Ishikawa (cell line): ENCODE data around the gene SLC38A11.

Source experiments
- CEBPB ChIP-seq: IDR thresholded peaks from 2 replicates; pipeline ENCODE4 v1.6.1; 2012
- CREB1 ChIP-seq: IDR thresholded peaks from 2 replicates; pipeline ENCODE4 v1.6.1; 2012; ENCODE audit warnings: low read depth
- EGR1 ChIP-seq: IDR thresholded peaks from 2 replicates; pipeline ENCODE4 v1.6.1; 2012
- EP300 ChIP-seq: IDR thresholded peaks from 2 replicates; pipeline ENCODE4 v1.6.1; 2012; ENCODE audit warnings: borderline replicate concordance
- FOXM1 ChIP-seq: IDR thresholded peaks from 2 replicates; pipeline ENCODE4 v1.6.1; 2012; ENCODE audit warnings: low read depth, borderline replicate concordance
- MAX ChIP-seq: IDR thresholded peaks from 2 replicates; pipeline ENCODE4 v1.6.1; 2012
- NFIC ChIP-seq: IDR thresholded peaks from 2 replicates; pipeline ENCODE4 v1.6.1; 2012
- RAD21 ChIP-seq: IDR thresholded peaks from 2 replicates; pipeline ENCODE4 v1.6.1; 2012; ENCODE audit warnings: low read depth
- REST ChIP-seq: IDR thresholded peaks from 2 replicates; pipeline ENCODE4 v1.6.1; 2012; ENCODE audit warnings: low read depth, mild to moderate bottlenecking
- TAF1 ChIP-seq: IDR thresholded peaks from 2 replicates; pipeline ENCODE4 v1.6.1; 2012; ENCODE audit warnings: low read depth, mild to moderate bottlenecking
- TCF12 ChIP-seq: IDR thresholded peaks from 2 replicates; pipeline ENCODE4 v1.6.1; 2012; ENCODE audit warnings: low read depth
- TEAD4 ChIP-seq: IDR thresholded peaks from 2 replicates; pipeline ENCODE4 v1.6.1; 2012
- USF1 ChIP-seq: IDR thresholded peaks from 2 replicates; pipeline ENCODE4 v1.6.1; 2012
- YY1 ChIP-seq: IDR thresholded peaks from 2 replicates; pipeline ENCODE4 v1.6.1; 2012; ENCODE audit warnings: low read depth
- ZBTB7A ChIP-seq: IDR thresholded peaks from 2 replicates; pipeline ENCODE4 v1.6.1; 2012; ENCODE audit warnings: low read depth

Gene SLC38A11

DNA sequence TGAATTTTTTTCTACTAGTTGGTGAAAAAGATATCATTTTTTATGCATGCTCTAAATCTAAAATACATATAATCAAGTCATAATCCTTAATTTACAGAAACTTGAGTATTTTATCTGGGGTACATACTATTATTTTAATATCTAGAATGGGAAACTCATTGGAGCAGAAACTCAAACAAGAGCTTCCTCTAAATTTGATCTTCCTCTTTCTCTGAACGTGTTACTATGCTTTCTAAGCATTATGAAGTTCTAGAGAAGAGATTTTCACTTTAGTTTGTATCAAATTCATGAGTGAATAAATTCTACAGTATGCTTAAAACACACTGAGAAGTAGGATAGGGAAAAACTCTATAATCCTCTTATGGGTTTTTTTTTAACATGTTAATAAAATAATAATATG is 20.6 kb upstream of the SLC38A11 start:
- TF ChIP-seq YY1: no peak
- TF ChIP-seq USF1: no peak
- no peak for TF ChIP-seq NFIC
- no peak for TF ChIP-seq TEAD4
- TF ChIP-seq MAX: no peak
- TF ChIP-seq RAD21: no peak
- no peak for TF ChIP-seq EP300
- no peak for TF ChIP-seq CEBPB
- no peak for TF ChIP-seq FOXM1
- TF ChIP-seq TAF1: no peak
- no peak for TF ChIP-seq CREB1
- TF ChIP-seq EGR1: no peak
- no peak for TF ChIP-seq TCF12
- TF ChIP-seq ZBTB7A: no peak
- TF ChIP-seq REST: no peak

DNA sequence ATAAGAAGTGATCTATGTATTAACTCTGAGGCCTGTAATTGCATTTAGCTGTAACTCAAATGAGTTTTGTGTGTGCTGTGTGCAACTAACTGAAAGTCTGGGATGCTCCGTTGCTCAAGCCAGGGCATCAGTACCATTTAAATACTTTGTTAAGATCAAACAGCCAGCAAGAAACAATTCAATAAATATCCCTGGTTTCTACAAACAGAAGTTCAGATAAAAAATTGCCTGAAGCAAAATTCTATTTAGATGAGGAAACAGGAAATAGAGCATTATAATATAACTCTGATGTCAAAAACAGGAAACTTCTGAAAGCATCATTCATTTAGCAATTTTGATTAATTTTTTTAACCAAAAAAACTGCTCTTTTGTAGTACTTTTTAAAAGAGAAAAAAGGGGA is 18.9 kb upstream of the SLC38A11 start:
- TF ChIP-seq USF1 (no peak), CEBPB (no peak), ZBTB7A (no peak), EP300 (no peak), TEAD4 (no peak), FOXM1 (no peak), RAD21 (no peak), TCF12 (no peak), TAF1 (no peak), YY1 (no peak), MAX (no peak), CREB1 (no peak), NFIC (no peak), EGR1 (no peak), REST (no peak)

- TF ChIP-seq CEBPB: no peak
- TF ChIP-seq CREB1: no peak
- TF ChIP-seq EP300: no peak
- no peak for TF ChIP-seq REST
- TF ChIP-seq NFIC: no peak
- TF ChIP-seq YY1: no peak
Measured at GRCh38 chr2:164972216-164972615, 16.9 kb upstream of the SLC38A11 start.

GRCh38 chr2:164969909-164970690 is 14.8 kb upstream of the SLC38A11 start:
- no peak for TF ChIP-seq RAD21
- no peak for TF ChIP-seq TEAD4
- TF ChIP-seq EGR1: no peak
- no peak for TF ChIP-seq ZBTB7A
- TF ChIP-seq REST: no peak
